Measurements from ENCODE around the gene CLTA. TPM values are rescaled to one million over a fixed set of nuclear protein-coding genes. Genes with fewer than 3 reads are reported as not detected.

The CLTA gene
- total and polyA plus RNA-seq, 2 donors (not counting 1 experiment from before 2014, with no cell fraction given), result 32.3 to 71.0 TPM

DNA sequence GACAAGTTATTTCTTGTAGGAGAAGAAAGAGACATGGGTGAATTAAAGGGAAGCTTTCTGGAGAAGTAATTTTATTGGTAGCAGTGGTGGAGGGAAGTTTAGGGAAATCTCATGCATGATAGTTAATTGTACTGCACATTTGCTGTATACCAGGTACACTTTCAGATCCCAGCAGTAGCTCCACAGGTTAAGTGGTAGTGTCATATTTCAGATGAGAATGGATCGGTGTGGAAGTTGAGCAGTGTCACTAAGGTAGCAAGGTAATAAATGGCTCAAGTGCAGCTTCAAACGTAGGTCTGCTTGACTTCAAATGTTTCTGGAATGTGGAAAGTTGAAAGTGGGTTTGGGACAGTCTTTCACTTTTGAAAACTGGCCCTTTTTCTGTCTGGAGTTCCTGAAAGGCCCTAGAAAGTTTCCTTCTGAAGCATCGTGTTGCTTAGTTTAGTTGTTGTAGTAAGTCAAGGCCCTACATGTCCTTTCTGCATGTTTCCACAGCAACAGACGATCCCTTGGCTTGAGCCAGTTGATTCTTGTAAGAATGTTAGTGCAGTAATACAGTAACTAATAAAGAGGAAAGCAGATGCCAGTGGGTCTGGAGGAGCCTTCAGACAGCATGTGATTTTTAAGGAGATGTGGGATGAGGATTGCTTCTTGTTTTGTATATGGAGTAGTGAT lies 3.7 kb downstream of the CLTA start:
- Histone ChIP-seq H3K27ac (ENCODE audit: low read length in 2 of 2) (no peak overlapping the region), H3K36me3 (replicated peaks in 1 of 2; ENCODE audit: control extremely low read depth in 1 of 2, control insufficient read depth in 1 of 2, extremely low read depth in 1 of 2, insufficient read depth in 2 of 2, low read length in 1 of 2) (peaks cover 5 to 35% of the 10 kb centered on the region in 2 experiments), H3K27me3 (replicated peaks in 1 of 4; ENCODE audit: control extremely low read depth in 1 of 4, control insufficient read depth in 3 of 4, insufficient read depth in 4 of 4, low read length in 3 of 4) (no peaks in the 10 kb centered on the region), H3K79me2 (ENCODE audit: control insufficient read depth, insufficient read depth, low read length) (peaks cover 83% of the 10 kb centered on the region), H3K9ac (ENCODE audit: low read length) (no peak overlapping the region), H3K4me3 (ENCODE audit: control extremely low read depth in 1 of 5, extremely low read depth in 1 of 5, insufficient read depth in 1 of 5, low read depth in 2 of 5, low read length in 4 of 5) (no peak overlapping the region), H2AFZ (ENCODE audit: insufficient read depth, low read depth, low read length, poor library complexity, severe bottlenecking) (no peak overlapping the region), H4K20me1 (ENCODE audit: control insufficient read depth, insufficient read depth, low read length, poor library complexity, severe bottlenecking) (peaks cover 55% of the 10 kb centered on the region), H3K4me1 (ENCODE audit: control insufficient read depth in 2 of 2, insufficient read depth in 2 of 2, low read length in 2 of 2) (peaks cover 28 to 37% of the 10 kb centered on the region in 2 donors), H3K9me3 (ENCODE audit: control extremely low read depth in 1 of 3, control insufficient read depth in 2 of 3, insufficient read depth in 1 of 3, low read length in 2 of 3) (no peaks in the 10 kb centered on the region), H3K4me2 (replicated peaks; ENCODE audit: low read depth, low read length, poor library complexity, severe bottlenecking) (no peak overlapping the region)
- ATAC-seq (ENCODE audit: low read depth) (no peak), DNase-seq (no peak)
- CTCF ChIA-PET, result interaction anchor here (0.5 to 0.6 kb wide), 2 partner anchors 198 to 1322 kb away, joined by 3 read pairs; no protein-coding TSS in a partner anchor
- Mint-ChIP-seq H3K4me3 (no peak overlapping the region), H3K9me3 (ENCODE audit: insufficient read depth) (no peaks in the 10 kb centered on the region), H3K27ac (no peak overlapping the region), H3K4me1 (peaks cover 47% of the 10 kb centered on the region), H3K27me3 (no peaks in the 10 kb centered on the region)
- no peak for TF ChIP-seq EZH2 (IDR thresholded peaks at IDR 0.05; ENCODE audit: borderline replicate concordance, insufficient read depth, low read depth, low read length, poor library complexity, severe bottlenecking)
- TF ChIP-seq, protein P1, sequence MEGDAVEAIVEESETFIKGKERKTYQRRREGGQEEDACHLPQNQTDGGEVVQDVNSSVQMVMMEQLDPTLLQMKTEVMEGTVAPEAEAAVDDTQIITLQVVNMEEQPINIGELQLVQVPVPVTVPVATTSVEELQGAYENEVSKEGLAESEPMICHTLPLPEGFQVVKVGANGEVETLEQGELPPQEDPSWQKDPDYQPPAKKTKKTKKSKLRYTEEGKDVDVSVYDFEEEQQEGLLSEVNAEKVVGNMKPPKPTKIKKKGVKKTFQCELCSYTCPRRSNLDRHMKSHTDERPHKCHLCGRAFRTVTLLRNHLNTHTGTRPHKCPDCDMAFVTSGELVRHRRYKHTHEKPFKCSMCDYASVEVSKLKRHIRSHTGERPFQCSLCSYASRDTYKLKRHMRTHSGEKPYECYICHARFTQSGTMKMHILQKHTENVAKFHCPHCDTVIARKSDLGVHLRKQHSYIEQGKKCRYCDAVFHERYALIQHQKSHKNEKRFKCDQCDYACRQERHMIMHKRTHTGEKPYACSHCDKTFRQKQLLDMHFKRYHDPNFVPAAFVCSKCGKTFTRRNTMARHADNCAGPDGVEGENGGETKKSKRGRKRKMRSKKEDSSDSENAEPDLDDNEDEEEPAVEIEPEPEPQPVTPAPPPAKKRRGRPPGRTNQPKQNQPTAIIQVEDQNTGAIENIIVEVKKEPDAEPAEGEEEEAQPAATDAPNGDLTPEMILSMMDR (IDR thresholded peaks at IDR 0.05), result no peak
- 98% methylated on average over 4 of the region's 4 CpGs for WGBS (ENCODE audit: insufficient coverage)
- intact Hi-C loops (cut with micrococcal nuclease), result loop anchor here (5.0 kb wide), 3 partner anchors 278 to 462 kb away; partner anchors contain the start of genes CREB3 and TLN1
- POLR2A ChIA-PET, result interaction anchor here (0.6 kb wide), 1 partner anchor 28 kb away, joined by 3 read pairs; no protein-coding TSS in a partner anchor

DNA sequence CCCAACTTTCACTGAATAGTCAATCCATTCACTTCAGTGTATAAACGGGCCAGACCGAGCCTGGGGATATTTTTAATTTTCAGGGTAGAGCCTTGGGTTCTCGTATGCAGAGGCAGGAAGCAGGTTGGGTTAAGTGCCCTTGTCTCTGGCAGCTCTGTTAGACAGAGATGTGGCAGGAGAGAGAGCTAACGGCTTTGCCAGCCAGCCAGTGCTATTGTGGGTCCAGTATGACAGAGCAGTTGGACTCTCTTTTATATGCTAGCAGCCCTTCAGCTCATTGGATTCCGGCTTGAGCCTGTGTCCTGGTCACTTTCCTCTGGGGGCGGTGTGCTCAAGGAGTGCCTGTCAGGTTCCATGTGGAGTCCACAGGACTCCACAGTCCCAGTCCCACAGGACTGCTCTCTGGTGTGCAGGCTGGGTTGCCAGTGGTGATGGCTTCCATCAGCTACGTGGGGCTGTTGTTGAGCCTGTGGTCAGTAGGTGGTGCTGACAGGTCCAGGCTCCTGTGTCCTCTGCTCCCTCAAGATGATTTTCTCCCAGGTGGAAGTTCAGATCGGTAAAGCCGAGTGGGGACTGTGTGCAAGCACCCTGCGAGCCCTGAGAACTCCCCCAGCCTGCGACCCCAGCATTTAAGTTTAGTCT lies 14.3 kb downstream of the CLTA start:
- H3K4me2 ChIP-seq (replicated peaks; ENCODE audit: low read depth, low read length, poor library complexity, severe bottlenecking), result no peak overlapping the region
- intact Hi-C loops (cut with micrococcal nuclease), result no loop called here
- WGBS (ENCODE audit: insufficient coverage), result 86% methylated on average over 9 of the region's 11 CpGs
- Mint-ChIP-seq H3K9me3 (ENCODE audit: insufficient read depth) (no peaks in the 10 kb centered on the region), H3K4me1 (peaks cover 7% of the 10 kb centered on the region), H3K4me3 (no peak overlapping the region), H3K27me3 (no peaks in the 10 kb centered on the region), H3K27ac (no peak overlapping the region)
- no peaks in the 10 kb centered on the region for H3K4me1 ChIP-seq (ENCODE audit: control insufficient read depth in 2 of 2, insufficient read depth in 2 of 2, low read length in 2 of 2)
- no peak for ATAC-seq (ENCODE audit: low read depth)
- ChIA-PET POLR2A (no interaction called here), CTCF (no interaction called here)
- no peak overlapping the region for H3K9ac ChIP-seq (ENCODE audit: low read length)
- no peak overlapping the region for H3K4me3 ChIP-seq (ENCODE audit: control extremely low read depth in 1 of 5, extremely low read depth in 1 of 5, insufficient read depth in 1 of 5, low read depth in 2 of 5, low read length in 4 of 5)
- H3K9me3 ChIP-seq (ENCODE audit: control extremely low read depth in 1 of 3, control insufficient read depth in 2 of 3, insufficient read depth in 1 of 3, low read length in 2 of 3), result no peaks in the 10 kb centered on the region
- no peak overlapping the region for H3K27ac ChIP-seq (ENCODE audit: low read length in 2 of 2)
- no peak for TF ChIP-seq EZH2 (IDR thresholded peaks at IDR 0.05; ENCODE audit: borderline replicate concordance, insufficient read depth, low read depth, low read length, poor library complexity, severe bottlenecking)
- TF ChIP-seq, protein P1 (IDR thresholded peaks at IDR 0.05), result no peak
- DNase-seq, result no peak
- no peak overlapping the region for H2AFZ ChIP-seq (ENCODE audit: insufficient read depth, low read depth, low read length, poor library complexity, severe bottlenecking)
- peaks cover 71% of the 10 kb centered on the region for H4K20me1 ChIP-seq (ENCODE audit: control insufficient read depth, insufficient read depth, low read length, poor library complexity, severe bottlenecking)
- H3K27me3 ChIP-seq (replicated peaks in 1 of 4; ENCODE audit: control extremely low read depth in 1 of 4, control insufficient read depth in 3 of 4, insufficient read depth in 4 of 4, low read length in 3 of 4), result no peaks in the 10 kb centered on the region
- peaks cover 3 to 96% of the 10 kb centered on the region in 2 experiments for H3K36me3 ChIP-seq (replicated peaks in 1 of 2; ENCODE audit: control extremely low read depth in 1 of 2, control insufficient read depth in 1 of 2, extremely low read depth in 1 of 2, insufficient read depth in 2 of 2, low read length in 1 of 2)
- peaks cover 94% of the 10 kb centered on the region for H3K79me2 ChIP-seq (ENCODE audit: control insufficient read depth, insufficient read depth, low read length)

Measured in B cell (primary cell).